Stomach (tissue), 4 donors: ENCODE results near the gene CSNK1E.

Experiments
- CTCF ChIP-seq, 7 experiments: fragments of 450-650 bp in 4 of 7; fragments of 200-600 bp in 3 of 7; sonication (generic) in 3 of 7; IDR thresholded peaks; one replicate each; pipeline ENCODE4 v1.5.1; 2016 to 2019; ENCODE audit warnings: antibody characterized with exemption in 7 of 7, control low read depth in 2 of 7, mild to moderate bottlenecking in 1 of 7
- POLR2A ChIP-seq, 4 donors: fragments of 450-650 bp; IDR thresholded peaks; one replicate each; pipeline ENCODE4 v1.6.1; 2016; ENCODE audit warnings: antibody characterized with exemption in 4 of 4, control low read depth in 2 of 4, mild to moderate bottlenecking in 1 of 4, moderate library complexity in 1 of 4
- POLR2AphosphoS5 ChIP-seq, 3 donors: sonication (generic); formaldehyde crosslinking; IDR thresholded peaks; one replicate each; pipeline ENCODE4 v1.6.1; 2016; ENCODE audit warnings: antibody characterized with exemption in 3 of 3

- TF ChIP-seq CTCF (IDR thresholded peaks at IDR 0.05) = no peak
- no peak for TF ChIP-seq POLR2A (IDR thresholded peaks at IDR 0.05)
- TF ChIP-seq POLR2AphosphoS5 (IDR thresholded peaks at IDR 0.05) = peak in 2 of 3 donors; percentile 30 to 65
Measured at GRCh38 chr22:38257181-38257580, 60.1 kb downstream of the CSNK1E start.
